Kidney epithelial cell (primary cell): ENCODE data around the gene PDE11A. TPM values are rescaled to one million over a fixed set of nuclear protein-coding genes. Genes with fewer than 3 reads are reported as not detected.
A peak's percentile ranks its signal among the peaks of the same experiment; 100 is the strongest.

Source experiments
- DNase-seq: peaks from one replicate; pipeline ENCODE4 v3.0.0-alpha.2; 2010; ENCODE audit warnings: low read depth
- H3K27me3 ChIP-seq: 2 replicates; pipeline ENCODE4 v1.6.0; 2011; ENCODE audit warnings: low read length; ENCODE audit not compliant: control insufficient read depth, insufficient read depth
- H3K36me3 ChIP-seq: 2 replicates; pipeline ENCODE4 v1.5.1; 2011; ENCODE audit warnings: low read length; ENCODE audit not compliant: control insufficient read depth, insufficient read depth
- H3K4me3 ChIP-seq: 2 replicates; pipeline ENCODE4 v1.5.1; 2011; ENCODE audit warnings: low read depth, mild to moderate bottlenecking, control low read depth, low read length
- CTCF ChIP-seq: IDR thresholded peaks from 2 replicates; pipeline ENCODE4 v1.5.1; 2011; ENCODE audit warnings: mild to moderate bottlenecking, moderate library complexity, low read length, control low read depth, inconsistent platforms; ENCODE audit not compliant: insufficient read depth, poor library complexity, severe bottlenecking
- total RNA-seq: library from RNA; depleted of rRNA; stranded (reverse); fragments of >200 nt; gene quantifications from 2 replicates; pipeline ENCODE4 v1.2.3, GENCODE V29; 2015

Gene PDE11A
- total RNA-seq, 1 donor from 2014 or later: 0.13 TPM

GRCh38 chr2:177908824-177909223 is 163.8 kb downstream of the PDE11A start:
- no peak for TF ChIP-seq CTCF
- no peaks in the 10 kb centered on the region for H3K36me3 ChIP-seq
- no peak overlapping the region for H3K4me3 ChIP-seq
- DNase-seq: no peak
- no peaks in the 10 kb centered on the region for H3K27me3 ChIP-seq

- no peak for DNase-seq
- TF ChIP-seq CTCF: no peak
- Histone ChIP-seq H3K4me3 (no peak overlapping the region), H3K27me3 (no peaks in the 10 kb centered on the region), H3K36me3 (no peaks in the 10 kb centered on the region)
These were observed 164.4 kb downstream of the PDE11A start for GRCh38 chr2:177908182-177908581.

- DNase-seq: no peak
These were observed 166.4 kb downstream of the PDE11A start for GRCh38 chr2:177906041-177906718.

GRCh38 chr2:177905640-177906039 is 166.9 kb downstream of the PDE11A start:
- no peaks in the 10 kb centered on the region for H3K27me3 ChIP-seq
- no peak overlapping the region for H3K4me3 ChIP-seq
- no peak for DNase-seq
- H3K36me3 ChIP-seq: no peaks in the 10 kb centered on the region
- no peak for TF ChIP-seq CTCF

More at GRCh38 chr2:177906041-177906718, 166.4 kb downstream of the PDE11A start:
- Histone ChIP-seq H3K4me3 (no peak overlapping the region), H3K27me3 (no peaks in the 10 kb centered on the region), H3K36me3 (no peaks in the 10 kb centered on the region)
- TF ChIP-seq CTCF: peak; percentile 98

- TF ChIP-seq CTCF: no peak
- no peaks in the 10 kb centered on the region for H3K27me3 ChIP-seq
- no peak for DNase-seq
- no peak overlapping the region for H3K4me3 ChIP-seq
- no peaks in the 10 kb centered on the region for H3K36me3 ChIP-seq
These were observed 170.0 kb downstream of the PDE11A start for GRCh38 chr2:177902395-177903163.
